ENCODE data around the gene FHOD3. TPM values are rescaled to one million over a fixed set of nuclear protein-coding genes. Genes with fewer than 3 reads are reported as not detected.

Gene FHOD3
- total and polyA plus RNA-seq, 4 donors: 0.57 to 1.3 (median 1.2) TPM; not detected in 1

DNA sequence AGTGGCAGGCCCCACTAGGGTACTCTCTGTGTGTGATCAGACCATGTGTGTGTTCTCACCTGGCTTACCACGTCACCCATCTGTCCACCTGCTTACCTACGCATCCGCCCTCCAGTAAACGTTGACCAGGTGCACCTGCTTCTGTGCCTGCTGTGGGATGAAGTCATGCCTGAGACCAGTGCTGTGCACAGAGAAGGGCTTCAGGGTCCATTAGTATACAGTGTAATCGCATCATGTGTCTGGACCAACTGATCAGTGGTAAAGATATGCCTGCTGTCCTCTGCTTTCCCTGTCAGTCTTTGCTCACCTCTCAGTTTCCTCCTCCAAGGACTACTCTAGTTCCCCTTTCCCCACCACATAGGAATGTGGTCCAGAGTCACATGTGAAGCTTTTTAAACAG is 109.3 kb downstream of the FHOD3 start:
- Histone ChIP-seq H3K36me3 (ENCODE audit: control insufficient read depth in 4 of 4, insufficient read depth in 3 of 4, low read depth in 1 of 4, low read length in 3 of 4) (peaks cover 0 to 1% (median 0%) of the 10 kb centered on the region in 4 donors), H3K9ac (ENCODE audit: low read depth in 1 of 2, low read length in 2 of 2) (no peak overlapping the region), H3K9me3 (ENCODE audit: control insufficient read depth in 4 of 4, low read length in 3 of 4) (no peaks in the 10 kb centered on the region), H3K27ac (ENCODE audit: low read depth in 1 of 2, low read length in 2 of 2) (no peak overlapping the region), H3K27me3 (ENCODE audit: control insufficient read depth in 4 of 4, insufficient read depth in 4 of 4, low read length in 3 of 4) (no peaks in the 10 kb centered on the region), H3K4me3 (ENCODE audit: low read depth in 1 of 3, low read length in 3 of 3) (no peak overlapping the region), H3K4me1 (ENCODE audit: control insufficient read depth in 4 of 4, insufficient read depth in 4 of 4, low read length in 3 of 4) (no peaks in the 10 kb centered on the region)
- no peak for DNase-seq (ENCODE audit: low spot score)
- 74% methylated on average over 5 of the region's 5 CpGs for WGBS
- TF ChIP-seq, protein P1, sequence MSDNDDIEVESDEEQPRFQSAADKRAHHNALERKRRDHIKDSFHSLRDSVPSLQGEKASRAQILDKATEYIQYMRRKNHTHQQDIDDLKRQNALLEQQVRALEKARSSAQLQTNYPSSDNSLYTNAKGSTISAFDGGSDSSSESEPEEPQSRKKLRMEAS (IDR thresholded peaks at IDR 0.05): no peak
- TF ChIP-seq NR2F2 (IDR thresholded peaks at IDR 0.05): no peak
- TF ChIP-seq, protein P2, sequence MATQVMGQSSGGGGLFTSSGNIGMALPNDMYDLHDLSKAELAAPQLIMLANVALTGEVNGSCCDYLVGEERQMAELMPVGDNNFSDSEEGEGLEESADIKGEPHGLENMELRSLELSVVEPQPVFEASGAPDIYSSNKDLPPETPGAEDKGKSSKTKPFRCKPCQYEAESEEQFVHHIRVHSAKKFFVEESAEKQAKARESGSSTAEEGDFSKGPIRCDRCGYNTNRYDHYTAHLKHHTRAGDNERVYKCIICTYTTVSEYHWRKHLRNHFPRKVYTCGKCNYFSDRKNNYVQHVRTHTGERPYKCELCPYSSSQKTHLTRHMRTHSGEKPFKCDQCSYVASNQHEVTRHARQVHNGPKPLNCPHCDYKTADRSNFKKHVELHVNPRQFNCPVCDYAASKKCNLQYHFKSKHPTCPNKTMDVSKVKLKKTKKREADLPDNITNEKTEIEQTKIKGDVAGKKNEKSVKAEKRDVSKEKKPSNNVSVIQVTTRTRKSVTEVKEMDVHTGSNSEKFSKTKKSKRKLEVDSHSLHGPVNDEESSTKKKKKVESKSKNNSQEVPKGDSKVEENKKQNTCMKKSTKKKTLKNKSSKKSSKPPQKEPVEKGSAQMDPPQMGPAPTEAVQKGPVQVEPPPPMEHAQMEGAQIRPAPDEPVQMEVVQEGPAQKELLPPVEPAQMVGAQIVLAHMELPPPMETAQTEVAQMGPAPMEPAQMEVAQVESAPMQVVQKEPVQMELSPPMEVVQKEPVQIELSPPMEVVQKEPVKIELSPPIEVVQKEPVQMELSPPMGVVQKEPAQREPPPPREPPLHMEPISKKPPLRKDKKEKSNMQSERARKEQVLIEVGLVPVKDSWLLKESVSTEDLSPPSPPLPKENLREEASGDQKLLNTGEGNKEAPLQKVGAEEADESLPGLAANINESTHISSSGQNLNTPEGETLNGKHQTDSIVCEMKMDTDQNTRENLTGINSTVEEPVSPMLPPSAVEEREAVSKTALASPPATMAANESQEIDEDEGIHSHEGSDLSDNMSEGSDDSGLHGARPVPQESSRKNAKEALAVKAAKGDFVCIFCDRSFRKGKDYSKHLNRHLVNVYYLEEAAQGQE (IDR thresholded peaks at IDR 0.05): no peak
- TF ChIP-seq SP1 (IDR thresholded peaks at IDR 0.05): no peak
- TF ChIP-seq HNF4G (IDR thresholded peaks at IDR 0.05): no peak
- no peak for TF ChIP-seq ZBTB33 (IDR thresholded peaks at IDR 0.05)
- TF ChIP-seq ATF3 (IDR thresholded peaks at IDR 0.05): no peak
- TF ChIP-seq JUND (IDR thresholded peaks at IDR 0.05): no peak
- TF ChIP-seq HNF4A (conservative IDR thresholded peaks at IDR 0.05): no peak
- TF ChIP-seq EGR1 (IDR thresholded peaks at IDR 0.05; ENCODE audit: low read depth in 2 of 2): no peak

- no peak for DNase-seq (ENCODE audit: low spot score)
- H3K9ac ChIP-seq (ENCODE audit: low read depth in 1 of 2, low read length in 2 of 2): no peak overlapping the region
- H3K9me3 ChIP-seq (ENCODE audit: control insufficient read depth in 4 of 4, low read length in 3 of 4): no peaks in the 10 kb centered on the region
- H3K4me1 ChIP-seq (ENCODE audit: control insufficient read depth in 4 of 4, insufficient read depth in 4 of 4, low read length in 3 of 4): no peaks in the 10 kb centered on the region
- H3K27ac ChIP-seq (ENCODE audit: low read depth in 1 of 2, low read length in 2 of 2): no peak overlapping the region
- H3K36me3 ChIP-seq (ENCODE audit: control insufficient read depth in 4 of 4, insufficient read depth in 3 of 4, low read depth in 1 of 4, low read length in 3 of 4): peaks cover 0 to 1% (median 0%) of the 10 kb centered on the region in 4 donors
- WGBS: 92% methylated on average over 5 of the region's 5 CpGs
- H3K4me3 ChIP-seq (ENCODE audit: low read depth in 1 of 3, low read length in 3 of 3): no peak overlapping the region
- H3K27me3 ChIP-seq (ENCODE audit: control insufficient read depth in 4 of 4, insufficient read depth in 4 of 4, low read length in 3 of 4): no peaks in the 10 kb centered on the region
- TF ChIP-seq, protein P1 (IDR thresholded peaks at IDR 0.05): no peak
- no peak for TF ChIP-seq EGR1 (IDR thresholded peaks at IDR 0.05; ENCODE audit: low read depth in 2 of 2)
- TF ChIP-seq GABPA (IDR thresholded peaks at IDR 0.05 in 1 of 2, conservative IDR thresholded peaks at IDR 0.05 in 1 of 2): no peak
- no peak for TF ChIP-seq RXRA (IDR thresholded peaks at IDR 0.05)
- TF ChIP-seq CTCF (IDR thresholded peaks at IDR 0.05; ENCODE audit: low read depth, low read length, missing input control): no peak
- no peak for TF ChIP-seq SP1 (IDR thresholded peaks at IDR 0.05)
- TF ChIP-seq NR2F2 (IDR thresholded peaks at IDR 0.05): no peak
- no peak for TF ChIP-seq JUND (IDR thresholded peaks at IDR 0.05)
- no peak for TF ChIP-seq ATF3 (IDR thresholded peaks at IDR 0.05)
- no peak for TF ChIP-seq FOXA1 (IDR thresholded peaks at IDR 0.05)
- no peak for TF ChIP-seq RAD21 (IDR thresholded peaks at IDR 0.05)
- TF ChIP-seq HNF4G (IDR thresholded peaks at IDR 0.05): no peak
- no peak for TF ChIP-seq HNF4A (conservative IDR thresholded peaks at IDR 0.05)
- TF ChIP-seq, protein P2 (IDR thresholded peaks at IDR 0.05): no peak
- no peak for TF ChIP-seq ZBTB33 (IDR thresholded peaks at IDR 0.05)
- TF ChIP-seq FOXA2 (IDR thresholded peaks at IDR 0.05): no peak
- no peak for TF ChIP-seq YY1 (IDR thresholded peaks at IDR 0.05)
Measured at GRCh38 chr18:36408606-36409005, 111.1 kb downstream of the FHOD3 start.
